WTC11 (cell line): ENCODE data around the gene SKP1. TPM values are rescaled to one million over a fixed set of nuclear protein-coding genes. Genes with fewer than 3 reads are reported as not detected.

Source experiments
- ATAC-seq: fragments of 200-7000 bp; cut with Tn5 transposase; 2 replicates; pipeline ENCODE4 v1.10.0; 2021; ENCODE audit warnings: mild to moderate bottlenecking, moderate library complexity
- CTCF ChIA-PET: fragments of 300-600 bp; sonication (Branson Sonifier 250); formaldehyde crosslinking; loops from one replicate; lab custom pipeline; 2021; ENCODE audit warnings: antibody characterized with exemption; lab: Charles Lee
- POLR2A ChIA-PET: fragments of 350-600 bp; sonication (Branson Sonifier 250); formaldehyde crosslinking; loops from one replicate; lab custom pipeline; 2021; ENCODE audit warnings: antibody characterized with exemption; lab: Charles Lee
- DNase-seq: peaks from one replicate; pipeline ENCODE4 v3.0.0; 2021; ENCODE audit warnings: low spot score
- H3K27ac Mint-ChIP-seq: 2 replicates; pipeline ENCODE4 v1.8.0; 2021; ENCODE audit warnings: mixed read lengths
- H3K27me3 Mint-ChIP-seq: 2 replicates; pipeline ENCODE4 v1.8.0; 2021; ENCODE audit warnings: low read depth, mild to moderate bottlenecking, moderate library complexity, mixed read lengths
- H3K36me3 Mint-ChIP-seq: 2 replicates; pipeline ENCODE4 v1.8.0; 2021; ENCODE audit warnings: mixed read lengths
- H3K4me1 Mint-ChIP-seq: 2 replicates; pipeline ENCODE4 v1.8.0; 2022; ENCODE audit warnings: mixed read lengths
- H3K4me3 Mint-ChIP-seq: 2 replicates; pipeline ENCODE4 v1.8.0; 2021; ENCODE audit warnings: mild to moderate bottlenecking, moderate library complexity, mixed read lengths
- H3K9me3 Mint-ChIP-seq: 2 replicates; pipeline ENCODE4 v1.8.0; 2021; ENCODE audit warnings: mixed read lengths
- ATF2 ChIP-seq: sonication (generic); formaldehyde crosslinking; IDR thresholded peaks from 2 replicates; pipeline ENCODE4 v1.8.1; 2022; ENCODE audit warnings: low read depth, missing genetic modification reagents, borderline replicate concordance
- CREM ChIP-seq: sonication (generic); formaldehyde crosslinking; IDR thresholded peaks from 2 replicates; pipeline ENCODE4 v1.8.1; 2022; ENCODE audit warnings: mild to moderate bottlenecking, missing genetic modification reagents, moderate library complexity
- CTCF ChIP-seq: fragments of 200-600 bp; IDR thresholded peaks from 2 replicates; pipeline ENCODE4 v1.8.0; 2022; ENCODE audit warnings: antibody characterized with exemption
- E2F1 ChIP-seq: sonication (generic); formaldehyde crosslinking; IDR thresholded peaks from 2 replicates; pipeline ENCODE4 v1.8.0; 2022; ENCODE audit warnings: mild to moderate bottlenecking, missing genetic modification reagents
- E2F4 ChIP-seq: sonication (generic); formaldehyde crosslinking; IDR thresholded peaks from 2 replicates; pipeline ENCODE4 v1.8.1; 2022; ENCODE audit warnings: low read depth, mild to moderate bottlenecking, moderate library complexity, missing genetic modification reagents, borderline replicate concordance
- ELF4 ChIP-seq: sonication (generic); formaldehyde crosslinking; IDR thresholded peaks from 2 replicates; pipeline ENCODE4 v1.8.1; 2022; ENCODE audit warnings: low read depth, mild to moderate bottlenecking, moderate library complexity, missing genetic modification reagents
- IRF1 ChIP-seq: sonication (generic); formaldehyde crosslinking; IDR thresholded peaks from 2 replicates; pipeline ENCODE4 v1.8.0; 2023; ENCODE audit warnings: missing genetic modification reagents
- JAZF1 ChIP-seq: fragments of 250-450 bp; sonication (Bioruptor Pico); IDR thresholded peaks from 2 replicates; pipeline ENCODE4 v1.9.0; 2021; ENCODE audit warnings: moderate library complexity, mild to moderate bottlenecking, inconsistent platforms
- NFYB ChIP-seq: sonication (generic); formaldehyde crosslinking; conservative IDR thresholded peaks from 2 replicates; pipeline ENCODE4 v1.8.0; 2022; ENCODE audit warnings: low read depth, missing genetic modification reagents
- NR1H2 ChIP-seq: sonication (generic); formaldehyde crosslinking; IDR thresholded peaks from 2 replicates; pipeline ENCODE4 v1.9.0; 2021; ENCODE audit warnings: mild to moderate bottlenecking, moderate library complexity, missing genetic modification reagents
- PREB ChIP-seq: sonication (generic); formaldehyde crosslinking; IDR thresholded peaks from 2 replicates; pipeline ENCODE4 v1.8.1; 2022; ENCODE audit warnings: mild to moderate bottlenecking, missing genetic modification reagents, moderate library complexity, borderline replicate concordance
- SMAD4 ChIP-seq: sonication (generic); formaldehyde crosslinking; IDR thresholded peaks from 2 replicates; pipeline ENCODE4 v1.8.0; 2022; ENCODE audit warnings: mild to moderate bottlenecking, missing genetic modification reagents
- TCF7 ChIP-seq: sonication (generic); formaldehyde crosslinking; IDR thresholded peaks from 2 replicates; pipeline ENCODE4 v1.8.0; 2022; ENCODE audit warnings: mild to moderate bottlenecking, low read depth, missing genetic modification reagents, moderate library complexity
- TP53 ChIP-seq: sonication (generic); formaldehyde crosslinking; IDR thresholded peaks from 2 replicates; pipeline ENCODE4 v1.8.1; 2023; ENCODE audit warnings: mild to moderate bottlenecking, missing genetic modification reagents
- USF1 ChIP-seq: sonication (generic); formaldehyde crosslinking; IDR thresholded peaks from 2 replicates; pipeline ENCODE4 v1.8.0; 2022; ENCODE audit warnings: mild to moderate bottlenecking, missing genetic modification reagents
- ZNF219 ChIP-seq: sonication (generic); formaldehyde crosslinking; IDR thresholded peaks from 2 replicates; pipeline ENCODE4 v1.8.0; 2023; ENCODE audit warnings: missing genetic modification reagents, mild to moderate bottlenecking, borderline replicate concordance
- ZNF317 ChIP-seq: sonication (generic); formaldehyde crosslinking; IDR thresholded peaks from 2 replicates; pipeline ENCODE4 v1.8.1; 2023; ENCODE audit warnings: low read depth, mild to moderate bottlenecking, moderate library complexity, missing genetic modification reagents, borderline replicate concordance
- ZNF425 ChIP-seq: fragments of 250-450 bp; sonication (Bioruptor Pico); conservative IDR thresholded peaks from 2 replicates; pipeline ENCODE4 v1.9.0; 2021; ENCODE audit warnings: mild to moderate bottlenecking
- ZNF512 ChIP-seq: sonication (generic); formaldehyde crosslinking; IDR thresholded peaks from 2 replicates; pipeline ENCODE4 v1.8.1; 2022; ENCODE audit warnings: missing genetic modification reagents, borderline replicate concordance
- total RNA-seq: library from RNA; stranded (reverse); gene quantifications from 3 replicates; pipeline ENCODE4 v1.2.3, GENCODE V29; 2021

SKP1 gene
- total RNA-seq, 1 experiment from 2014 or later: 285 TPM

- POLR2A ChIA-PET: no interaction called here
- H3K9me3 Mint-ChIP-seq: peaks cover 15% of the 10 kb centered on the region
- no peaks in the 10 kb centered on the region for H3K27me3 Mint-ChIP-seq
- CTCF ChIA-PET: no interaction called here
- ATAC-seq: no peak
- no peaks in the 10 kb centered on the region for H3K4me1 Mint-ChIP-seq
- H3K4me3 Mint-ChIP-seq: no peak overlapping the region
- no peak overlapping the region for H3K27ac Mint-ChIP-seq
- peaks cover 69% of the 10 kb centered on the region for H3K36me3 Mint-ChIP-seq
- DNase-seq: no peak
- TF ChIP-seq IRF1 (CRISPR knock-in tag) (no peak), CREM (no peak), E2F1 (CRISPR knock-in tag) (no peak), TP53 (no peak), ZNF317 (no peak), ZNF219 (CRISPR knock-in tag) (no peak), CTCF (no peak), ELF4 (no peak), USF1 (CRISPR knock-in tag) (no peak), NR1H2 (CRISPR knock-in tag) (no peak)
Measured at GRCh38 chr5:134162592-134162991, 14.2 kb downstream of the SKP1 start.

GRCh38 chr5:134161513-134162395, 15.0 kb downstream of the SKP1 start:
- Mint-ChIP-seq H3K4me1 (no peaks in the 10 kb centered on the region), H3K9me3 (peaks cover 15% of the 10 kb centered on the region), H3K27me3 (no peaks in the 10 kb centered on the region), H3K27ac (no peak overlapping the region), H3K36me3 (peaks cover 65% of the 10 kb centered on the region), H3K4me3 (no peak overlapping the region)
- ChIA-PET CTCF (interaction anchor here (1.4 kb wide), 1 partner anchor 21 kb away, joined by 6 read pairs; no protein-coding TSS in a partner anchor), POLR2A (no interaction called here)
- ATAC-seq (no peak), DNase-seq (no peak)
- TF ChIP-seq ZNF425 (no peak), ZNF512 (CRISPR knock-in tag) (no peak), JAZF1 (CRISPR knock-in tag) (no peak), PREB (no peak), SMAD4 (CRISPR knock-in tag) (no peak), TCF7 (CRISPR knock-in tag) (no peak), ATF2 (CRISPR knock-in tag) (no peak), E2F4 (CRISPR knock-in tag) (no peak), NFYB (CRISPR knock-in tag) (no peak), CREM (no peak)
